H9 (cell line): Measurements from ENCODE around the gene IMPDH1. TPM values are rescaled to one million over a fixed set of nuclear protein-coding genes. Genes with fewer than 3 reads are reported as not detected.

Experiments
- DNase-seq: peaks from one replicate; pipeline ENCODE4 v3.0.0-alpha.2; 2017
- H2AFZ ChIP-seq: one replicate; pipeline ENCODE4 v1.6.1; 2013; ENCODE audit warnings: mild to moderate bottlenecking, low read length, control low read depth, moderate library complexity
- H2AK5ac ChIP-seq: 2 replicates; pipeline ENCODE4 v1.6.1; 2013; ENCODE audit warnings: low read length, control low read depth, mixed read lengths; ENCODE audit not compliant: insufficient read length
- H2BK120ac ChIP-seq: one replicate; pipeline ENCODE4 v1.6.1; 2013; ENCODE audit warnings: low read depth, mild to moderate bottlenecking, low read length, control low read depth, inconsistent platforms; ENCODE audit not compliant: poor library complexity, severe bottlenecking
- H2BK12ac ChIP-seq: 2 replicates; pipeline ENCODE4 v1.6.1; 2013; ENCODE audit warnings: low read length, control low read depth, mixed read lengths, low read depth; ENCODE audit not compliant: insufficient read length
- H2BK15ac ChIP-seq: 2 replicates; pipeline ENCODE4 v1.6.1; 2013; ENCODE audit warnings: low read depth, low read length, control low read depth
- H2BK20ac ChIP-seq: one replicate; pipeline ENCODE4 v1.6.1; 2013; ENCODE audit warnings: low read depth, mild to moderate bottlenecking, low read length, control low read depth, inconsistent platforms; ENCODE audit not compliant: poor library complexity, severe bottlenecking
- H2BK5ac ChIP-seq: 2 replicates; pipeline ENCODE4 v1.6.1; 2013; ENCODE audit warnings: low read length, control low read depth, mixed read lengths; ENCODE audit not compliant: insufficient read length
- H3K14ac ChIP-seq: 2 replicates; pipeline ENCODE4 v1.6.1; 2013; ENCODE audit warnings: low read length, control low read depth; ENCODE audit not compliant: insufficient read depth
- H3K18ac ChIP-seq: 2 replicates; pipeline ENCODE4 v1.6.1; 2013; ENCODE audit warnings: low read depth, mild to moderate bottlenecking, mixed read lengths, low read length, control low read depth; ENCODE audit not compliant: insufficient read length
- H3K23ac ChIP-seq: 2 replicates; pipeline ENCODE4 v1.6.1; 2013; ENCODE audit warnings: low read length, control low read depth, mixed read lengths, low read depth; ENCODE audit not compliant: insufficient read length
- H3K23me2 ChIP-seq: 2 replicates; pipeline ENCODE4 v1.6.1; 2013; ENCODE audit warnings: low read depth, mild to moderate bottlenecking, mixed read lengths, low read length, control low read depth; ENCODE audit not compliant: insufficient read length, poor library complexity, severe bottlenecking
- H3K27ac ChIP-seq: 2 replicates; pipeline ENCODE4 v1.5.1; 2013; ENCODE audit warnings: low read length, control low read depth, mixed read lengths, low read depth; ENCODE audit not compliant: insufficient read length
- H3K27me3 ChIP-seq: 2 replicates; pipeline ENCODE4 v1.6.1; 2013; ENCODE audit warnings: low read length, control low read depth, inconsistent platforms; ENCODE audit not compliant: insufficient read depth
- H3K4ac ChIP-seq: 2 replicates; pipeline ENCODE4 v1.6.1; 2013; ENCODE audit warnings: low read depth, mild to moderate bottlenecking, control low read depth, inconsistent platforms, low read length, moderate library complexity
- H3K4me1 ChIP-seq: 2 replicates; pipeline ENCODE4 v1.6.1; 2013; ENCODE audit warnings: low read length, control low read depth, inconsistent platforms; ENCODE audit not compliant: insufficient read depth
- H3K4me2 ChIP-seq: 2 replicates; pipeline ENCODE4 v1.6.1; 2013; ENCODE audit warnings: low read length, control low read depth, mixed read lengths; ENCODE audit not compliant: insufficient read length, insufficient read depth
- H3K56ac ChIP-seq: 2 replicates; pipeline ENCODE4 v1.6.1; 2013; ENCODE audit warnings: low read depth, mild to moderate bottlenecking, mixed read lengths, low read length, control low read depth; ENCODE audit not compliant: insufficient read length
- H3K79me1 ChIP-seq: 2 replicates; pipeline ENCODE4 v1.6.1; 2013; ENCODE audit warnings: low read depth, mild to moderate bottlenecking, moderate library complexity, low read length, control low read depth, inconsistent platforms; ENCODE audit not compliant: insufficient read depth, poor library complexity, severe bottlenecking
- H3K79me2 ChIP-seq: 2 replicates; pipeline ENCODE4 v1.6.1; 2013; ENCODE audit warnings: low read length, control low read depth, inconsistent platforms; ENCODE audit not compliant: insufficient read depth
- H3K9ac ChIP-seq: 2 replicates; pipeline ENCODE4 v1.6.1; 2013; ENCODE audit warnings: low read length, control low read depth, mixed read lengths; ENCODE audit not compliant: insufficient read length; ENCODE audit errors: extremely low read depth
- H3K9me3 ChIP-seq: one replicate; pipeline ENCODE4 v1.6.1; 2013; ENCODE audit warnings: low read depth, low read length, inconsistent platforms; ENCODE audit not compliant: control insufficient read depth
- H3T11ph ChIP-seq: one replicate; pipeline ENCODE4 v1.6.1; 2013; ENCODE audit warnings: mild to moderate bottlenecking, low read length, control low read depth, inconsistent platforms
- H4K20me1 ChIP-seq: one replicate; pipeline ENCODE4 v1.6.1; 2013; ENCODE audit not compliant: control insufficient read depth, insufficient read length, insufficient read depth
- H4K5ac ChIP-seq: 2 replicates; pipeline ENCODE4 v1.6.1; 2013; ENCODE audit warnings: low read depth, mild to moderate bottlenecking, mixed read lengths, low read length, control low read depth; ENCODE audit not compliant: insufficient read length
- H4K8ac ChIP-seq: replicated peaks from 2 replicates; pipeline ENCODE4 v1.6.1; 2013; ENCODE audit warnings: low read length, control low read depth, mixed read lengths, low read depth; ENCODE audit not compliant: insufficient read length
- H4K91ac ChIP-seq: 2 replicates; pipeline ENCODE4 v1.6.1; 2013; ENCODE audit warnings: low read depth, mild to moderate bottlenecking, moderate library complexity, mixed read lengths, low read length, control low read depth; ENCODE audit not compliant: insufficient read length
- H3K27ac Mint-ChIP-seq, 3 experiments: 2 replicates in 2 of 3; 3 replicates in 1 of 3; pipeline ENCODE4 v1.8.0; 2020 to 2021; ENCODE audit warnings: mixed read lengths in 3 of 3, mild to moderate bottlenecking in 1 of 3, moderate library complexity in 1 of 3
- H3K27me3 Mint-ChIP-seq: 2 replicates; pipeline ENCODE4 v1.8.0; 2021; ENCODE audit warnings: low read depth, mild to moderate bottlenecking, moderate library complexity, mixed read lengths
- H3K36me3 Mint-ChIP-seq, 3 experiments: 2 replicates in 2 of 3; 3 replicates in 1 of 3; pipeline ENCODE4 v1.8.0; 2020 to 2021; ENCODE audit warnings: low read depth in 3 of 3, mixed read lengths in 3 of 3; ENCODE audit not compliant: insufficient read depth in 1 of 3
- H3K4me1 Mint-ChIP-seq, 2 experiments: 2 replicates each; pipeline ENCODE4 v1.8.0; 2020; ENCODE audit warnings: mixed read lengths in 2 of 2
- H3K4me3 Mint-ChIP-seq, 2 experiments: 2 replicates in 1 of 2; 3 replicates in 1 of 2; pipeline ENCODE4 v1.8.0; 2020 to 2021; ENCODE audit warnings: mild to moderate bottlenecking in 2 of 2, mixed read lengths in 2 of 2, moderate library complexity in 1 of 2
- H3K9me3 Mint-ChIP-seq, 2 experiments: 2 replicates in 1 of 2; 3 replicates in 1 of 2; pipeline ENCODE4 v1.8.0; 2020; ENCODE audit warnings: mild to moderate bottlenecking in 2 of 2, mixed read lengths in 2 of 2, moderate library complexity in 1 of 2
- CTCF ChIP-seq: fragments of 200-600 bp; sonication (generic); conservative IDR thresholded peaks from 3 replicates; pipeline ENCODE4 v1.8.0; 2021; ENCODE audit warnings: antibody characterized with exemption, mild to moderate bottlenecking
- WGBS: extraction: QIAGEN DNeasy Blood & Tissue Kit; methylation state at CpG from one replicate; pipeline ENCODE4 v1.1.7; 2013; ENCODE audit warnings: missing lambda C conversion rate, low lambda C conversion rate, mixed read lengths; ENCODE audit not compliant: insufficient read length; ENCODE audit errors: extremely low coverage; 5-methylcytosine and 5-hydroxymethylcytosine counted together
- total RNA-seq: library from RNA; stranded (reverse); gene quantifications from 2 replicates; pipeline ENCODE4 v1.2.1, GENCODE V29; 2021

Gene IMPDH1
- total RNA-seq, 1 experiment from 2014 or later, result 35.2 TPM

GRCh38 chr7:128351296-128352152 is 58.3 kb downstream of the IMPDH1 start:
- Histone ChIP-seq H4K91ac (no peak overlapping the region), H3K14ac (peak overlapping the region; percentile 52; the same call in 1 of the 2 replicates), H3K9ac (no peak overlapping the region), H3K18ac (no peak overlapping the region), H3K4me2 (no peak overlapping the region), H2AK5ac (no peak overlapping the region), H3K9me3 (no peaks in the 10 kb centered on the region), H3K79me1 (no peaks in the 10 kb centered on the region), H3K23me2 (peaks cover 3% of the 10 kb centered on the region), H2BK15ac (no peak overlapping the region), H3K27ac (no peak overlapping the region), H3K4me1 (no peaks in the 10 kb centered on the region), H2BK5ac (no peak overlapping the region), H2BK12ac (no peak overlapping the region), H3K4ac (no peak overlapping the region), H4K8ac (no peak overlapping the region), H3K23ac (no peak overlapping the region), H3K27me3 (peaks cover 15% of the 10 kb centered on the region; the same call in 1 of the 2 replicates), H4K20me1 (no peaks in the 10 kb centered on the region), H2BK20ac (no peak overlapping the region), H4K5ac (no peak overlapping the region), H3K56ac (no peak overlapping the region), H3T11ph (no peak overlapping the region), H2AFZ (no peak overlapping the region), H2BK120ac (no peak overlapping the region), H3K79me2 (0 out of 2 replicates have a peak, but pooled peaks cover 1% of the 10 kb centered on the region)
- H3K36me3 Mint-ChIP-seq, result no peaks in the 10 kb centered on the region
- H3K4me3 Mint-ChIP-seq, result no peak overlapping the region
- H3K9me3 Mint-ChIP-seq, result no peaks in the 10 kb centered on the region
- peak; percentile 69 for DNase-seq
- TF ChIP-seq CTCF, result no peak
- peaks cover 84% of the 10 kb centered on the region for H3K27me3 Mint-ChIP-seq
- H3K27ac Mint-ChIP-seq, result no peak overlapping the region
- WGBS, result no CpG with 5 or more reads among the region's 97 CpGs
- H3K4me1 Mint-ChIP-seq, result peaks cover 3 to 9% of the 10 kb centered on the region in 2 experiments; a peak in 3 of 4 replicates
